H9 (cell line): ENCODE data around the gene TMEM26. TPM values are rescaled to one million over a fixed set of nuclear protein-coding genes. Genes with fewer than 3 reads are reported as not detected.

Source experiments
- DNase-seq: peaks from one replicate; pipeline ENCODE4 v3.0.0-alpha.2; 2017
- H2AFZ ChIP-seq: one replicate; pipeline ENCODE4 v1.6.1; 2013; ENCODE audit warnings: mild to moderate bottlenecking, low read length, control low read depth, moderate library complexity
- H2AK5ac ChIP-seq: 2 replicates; pipeline ENCODE4 v1.6.1; 2013; ENCODE audit warnings: low read length, control low read depth, mixed read lengths; ENCODE audit not compliant: insufficient read length
- H2BK120ac ChIP-seq: one replicate; pipeline ENCODE4 v1.6.1; 2013; ENCODE audit warnings: low read depth, mild to moderate bottlenecking, low read length, control low read depth, inconsistent platforms; ENCODE audit not compliant: poor library complexity, severe bottlenecking
- H2BK12ac ChIP-seq: 2 replicates; pipeline ENCODE4 v1.6.1; 2013; ENCODE audit warnings: low read length, control low read depth, mixed read lengths, low read depth; ENCODE audit not compliant: insufficient read length
- H2BK15ac ChIP-seq: 2 replicates; pipeline ENCODE4 v1.6.1; 2013; ENCODE audit warnings: low read depth, low read length, control low read depth
- H2BK20ac ChIP-seq: one replicate; pipeline ENCODE4 v1.6.1; 2013; ENCODE audit warnings: low read depth, mild to moderate bottlenecking, low read length, control low read depth, inconsistent platforms; ENCODE audit not compliant: poor library complexity, severe bottlenecking
- H2BK5ac ChIP-seq: 2 replicates; pipeline ENCODE4 v1.6.1; 2013; ENCODE audit warnings: low read length, control low read depth, mixed read lengths; ENCODE audit not compliant: insufficient read length
- H3K14ac ChIP-seq: 2 replicates; pipeline ENCODE4 v1.6.1; 2013; ENCODE audit warnings: low read length, control low read depth; ENCODE audit not compliant: insufficient read depth
- H3K18ac ChIP-seq: 2 replicates; pipeline ENCODE4 v1.6.1; 2013; ENCODE audit warnings: low read depth, mild to moderate bottlenecking, mixed read lengths, low read length, control low read depth; ENCODE audit not compliant: insufficient read length
- H3K23ac ChIP-seq: 2 replicates; pipeline ENCODE4 v1.6.1; 2013; ENCODE audit warnings: low read length, control low read depth, mixed read lengths, low read depth; ENCODE audit not compliant: insufficient read length
- H3K23me2 ChIP-seq: 2 replicates; pipeline ENCODE4 v1.6.1; 2013; ENCODE audit warnings: low read depth, mild to moderate bottlenecking, mixed read lengths, low read length, control low read depth; ENCODE audit not compliant: insufficient read length, poor library complexity, severe bottlenecking
- H3K27ac ChIP-seq: 2 replicates; pipeline ENCODE4 v1.5.1; 2013; ENCODE audit warnings: low read length, control low read depth, mixed read lengths, low read depth; ENCODE audit not compliant: insufficient read length
- H3K27me3 ChIP-seq: 2 replicates; pipeline ENCODE4 v1.6.1; 2013; ENCODE audit warnings: low read length, control low read depth, inconsistent platforms; ENCODE audit not compliant: insufficient read depth
- H3K4ac ChIP-seq: 2 replicates; pipeline ENCODE4 v1.6.1; 2013; ENCODE audit warnings: low read depth, mild to moderate bottlenecking, control low read depth, inconsistent platforms, low read length, moderate library complexity
- H3K4me1 ChIP-seq: 2 replicates; pipeline ENCODE4 v1.6.1; 2013; ENCODE audit warnings: low read length, control low read depth, inconsistent platforms; ENCODE audit not compliant: insufficient read depth
- H3K4me2 ChIP-seq: 2 replicates; pipeline ENCODE4 v1.6.1; 2013; ENCODE audit warnings: low read length, control low read depth, mixed read lengths; ENCODE audit not compliant: insufficient read length, insufficient read depth
- H3K56ac ChIP-seq: 2 replicates; pipeline ENCODE4 v1.6.1; 2013; ENCODE audit warnings: low read depth, mild to moderate bottlenecking, mixed read lengths, low read length, control low read depth; ENCODE audit not compliant: insufficient read length
- H3K79me1 ChIP-seq: 2 replicates; pipeline ENCODE4 v1.6.1; 2013; ENCODE audit warnings: low read depth, mild to moderate bottlenecking, moderate library complexity, low read length, control low read depth, inconsistent platforms; ENCODE audit not compliant: insufficient read depth, poor library complexity, severe bottlenecking
- H3K79me2 ChIP-seq: 2 replicates; pipeline ENCODE4 v1.6.1; 2013; ENCODE audit warnings: low read length, control low read depth, inconsistent platforms; ENCODE audit not compliant: insufficient read depth
- H3K9ac ChIP-seq: 2 replicates; pipeline ENCODE4 v1.6.1; 2013; ENCODE audit warnings: low read length, control low read depth, mixed read lengths; ENCODE audit not compliant: insufficient read length; ENCODE audit errors: extremely low read depth
- H3K9me3 ChIP-seq: one replicate; pipeline ENCODE4 v1.6.1; 2013; ENCODE audit warnings: low read depth, low read length, inconsistent platforms; ENCODE audit not compliant: control insufficient read depth
- H3T11ph ChIP-seq: one replicate; pipeline ENCODE4 v1.6.1; 2013; ENCODE audit warnings: mild to moderate bottlenecking, low read length, control low read depth, inconsistent platforms
- H4K20me1 ChIP-seq: one replicate; pipeline ENCODE4 v1.6.1; 2013; ENCODE audit not compliant: control insufficient read depth, insufficient read length, insufficient read depth
- H4K5ac ChIP-seq: 2 replicates; pipeline ENCODE4 v1.6.1; 2013; ENCODE audit warnings: low read depth, mild to moderate bottlenecking, mixed read lengths, low read length, control low read depth; ENCODE audit not compliant: insufficient read length
- H4K8ac ChIP-seq: replicated peaks from 2 replicates; pipeline ENCODE4 v1.6.1; 2013; ENCODE audit warnings: low read length, control low read depth, mixed read lengths, low read depth; ENCODE audit not compliant: insufficient read length
- H4K91ac ChIP-seq: 2 replicates; pipeline ENCODE4 v1.6.1; 2013; ENCODE audit warnings: low read depth, mild to moderate bottlenecking, moderate library complexity, mixed read lengths, low read length, control low read depth; ENCODE audit not compliant: insufficient read length
- H3K27ac Mint-ChIP-seq, 3 experiments: 2 replicates in 2 of 3; 3 replicates in 1 of 3; pipeline ENCODE4 v1.8.0; 2020 to 2021; ENCODE audit warnings: mixed read lengths in 3 of 3, mild to moderate bottlenecking in 1 of 3, moderate library complexity in 1 of 3
- H3K27me3 Mint-ChIP-seq: 2 replicates; pipeline ENCODE4 v1.8.0; 2021; ENCODE audit warnings: low read depth, mild to moderate bottlenecking, moderate library complexity, mixed read lengths
- H3K36me3 Mint-ChIP-seq, 3 experiments: 2 replicates in 2 of 3; 3 replicates in 1 of 3; pipeline ENCODE4 v1.8.0; 2020 to 2021; ENCODE audit warnings: low read depth in 3 of 3, mixed read lengths in 3 of 3; ENCODE audit not compliant: insufficient read depth in 1 of 3
- H3K4me1 Mint-ChIP-seq, 2 experiments: 2 replicates each; pipeline ENCODE4 v1.8.0; 2020; ENCODE audit warnings: mixed read lengths in 2 of 2
- H3K4me3 Mint-ChIP-seq, 2 experiments: 2 replicates in 1 of 2; 3 replicates in 1 of 2; pipeline ENCODE4 v1.8.0; 2020 to 2021; ENCODE audit warnings: mild to moderate bottlenecking in 2 of 2, mixed read lengths in 2 of 2, moderate library complexity in 1 of 2
- H3K9me3 Mint-ChIP-seq, 2 experiments: 2 replicates in 1 of 2; 3 replicates in 1 of 2; pipeline ENCODE4 v1.8.0; 2020; ENCODE audit warnings: mild to moderate bottlenecking in 2 of 2, mixed read lengths in 2 of 2, moderate library complexity in 1 of 2
- WGBS: extraction: QIAGEN DNeasy Blood & Tissue Kit; methylation state at CpG from one replicate; pipeline ENCODE4 v1.1.7; 2013; ENCODE audit warnings: missing lambda C conversion rate, low lambda C conversion rate, mixed read lengths; ENCODE audit not compliant: insufficient read length; ENCODE audit errors: extremely low coverage; 5-methylcytosine and 5-hydroxymethylcytosine counted together
- total RNA-seq: library from RNA; stranded (reverse); gene quantifications from 2 replicates; pipeline ENCODE4 v1.2.1, GENCODE V29; 2021
- TF ChIP-seq, protein P1 (sequence below): fragments of 200-600 bp; sonication (generic); conservative IDR thresholded peaks from 3 replicates; pipeline ENCODE4 v1.8.0; 2021; ENCODE audit warnings: antibody characterized with exemption, mild to moderate bottlenecking

Gene TMEM26
- total RNA-seq, 1 experiment from 2014 or later = 0.15 TPM

DNA sequence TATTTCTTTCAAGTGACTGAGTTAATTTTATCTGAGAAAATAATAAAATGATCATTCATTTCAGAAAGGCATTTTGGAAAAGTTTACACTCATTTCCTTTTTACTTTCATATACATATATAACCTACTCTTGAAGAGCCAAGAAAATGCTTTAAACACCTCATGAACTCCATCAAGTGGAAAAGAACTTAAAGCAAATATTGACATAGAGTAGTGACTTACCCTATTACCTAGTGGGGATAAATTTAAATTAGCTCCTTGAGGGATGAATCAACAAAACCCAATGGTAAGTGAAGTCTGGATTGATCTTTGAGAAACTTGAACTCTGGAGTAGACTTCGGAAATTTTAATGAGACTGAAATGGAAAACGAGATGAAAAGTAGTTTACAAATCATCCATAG lies 88.6 kb downstream of the TMEM26 start:
- no peak overlapping the region for H2BK5ac ChIP-seq

More for the DNA sequence above, 88.6 kb downstream of the TMEM26 start:
- H4K20me1 ChIP-seq = no peaks in the 10 kb centered on the region
- H3K4me2 ChIP-seq = no peak overlapping the region
- H4K91ac ChIP-seq = no peak overlapping the region
- no peak overlapping the region for H4K5ac ChIP-seq
- Mint-ChIP-seq H3K4me1 (no peaks in the 10 kb centered on the region), H3K27ac (no peak overlapping the region), H3K4me3 (no peak overlapping the region), H3K27me3 (no peaks in the 10 kb centered on the region), H3K36me3 (peaks cover 0 to 10% (median 0%) of the 10 kb centered on the region in 3 experiments; a peak in 2 of 7 replicates), H3K9me3 (peaks cover 4 to 10% of the 10 kb centered on the region in 2 experiments; a peak in 3 of 5 replicates)
- WGBS = no CpG with 5 or more reads among the region's 2 CpGs
- H2AK5ac ChIP-seq = no peak overlapping the region
- no peak overlapping the region for H3K14ac ChIP-seq
- H2BK15ac ChIP-seq = no peak overlapping the region
- no peaks in the 10 kb centered on the region for H3K23me2 ChIP-seq
- H3K27me3 ChIP-seq = no peaks in the 10 kb centered on the region
- H4K8ac ChIP-seq = no peak overlapping the region
- no peak overlapping the region for H3K23ac ChIP-seq
- no peaks in the 10 kb centered on the region for H3K79me2 ChIP-seq
- TF ChIP-seq, protein P1, sequence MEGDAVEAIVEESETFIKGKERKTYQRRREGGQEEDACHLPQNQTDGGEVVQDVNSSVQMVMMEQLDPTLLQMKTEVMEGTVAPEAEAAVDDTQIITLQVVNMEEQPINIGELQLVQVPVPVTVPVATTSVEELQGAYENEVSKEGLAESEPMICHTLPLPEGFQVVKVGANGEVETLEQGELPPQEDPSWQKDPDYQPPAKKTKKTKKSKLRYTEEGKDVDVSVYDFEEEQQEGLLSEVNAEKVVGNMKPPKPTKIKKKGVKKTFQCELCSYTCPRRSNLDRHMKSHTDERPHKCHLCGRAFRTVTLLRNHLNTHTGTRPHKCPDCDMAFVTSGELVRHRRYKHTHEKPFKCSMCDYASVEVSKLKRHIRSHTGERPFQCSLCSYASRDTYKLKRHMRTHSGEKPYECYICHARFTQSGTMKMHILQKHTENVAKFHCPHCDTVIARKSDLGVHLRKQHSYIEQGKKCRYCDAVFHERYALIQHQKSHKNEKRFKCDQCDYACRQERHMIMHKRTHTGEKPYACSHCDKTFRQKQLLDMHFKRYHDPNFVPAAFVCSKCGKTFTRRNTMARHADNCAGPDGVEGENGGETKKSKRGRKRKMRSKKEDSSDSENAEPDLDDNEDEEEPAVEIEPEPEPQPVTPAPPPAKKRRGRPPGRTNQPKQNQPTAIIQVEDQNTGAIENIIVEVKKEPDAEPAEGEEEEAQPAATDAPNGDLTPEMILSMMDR = no peak
- H2AFZ ChIP-seq = no peak overlapping the region
- H3K9ac ChIP-seq = no peak overlapping the region
- no peaks in the 10 kb centered on the region for H3K79me1 ChIP-seq
- no peak for DNase-seq
- no peak overlapping the region for H3K27ac ChIP-seq
- no peak overlapping the region for H3K18ac ChIP-seq
- H2BK12ac ChIP-seq = no peak overlapping the region
- no peak overlapping the region for H3K4ac ChIP-seq
- no peaks in the 10 kb centered on the region for H3K4me1 ChIP-seq
- H2BK120ac ChIP-seq = no peak overlapping the region
- no peak overlapping the region for H3T11ph ChIP-seq
- H3K56ac ChIP-seq = no peak overlapping the region
- H3K9me3 ChIP-seq = no peaks in the 10 kb centered on the region
- no peak overlapping the region for H2BK20ac ChIP-seq
